HG03439 (cell line): ENCODE measurements around the gene PRR23B.

Source experiments
- ATAC-seq: cut with Tn5 transposase; IDR thresholded peaks from one replicate; pipeline ENCODE4 v1.9.1; 2021; ENCODE audit warnings: mild to moderate bottlenecking, moderate library complexity; ENCODE audit not compliant: unreplicated experiment

The PRR23B gene

GRCh38 chr3:138975351-138975750, 45.4 kb downstream of the PRR23B start:
- ATAC-seq: no peak

- no peak for ATAC-seq
Observed at GRCh38 chr3:138974462-138974861, 46.3 kb downstream of the PRR23B start.

GRCh38 chr3:138972941-138973340, 47.8 kb downstream of the PRR23B start:
- no peak for ATAC-seq

GRCh38 chr3:138971766-138972320, 48.9 kb downstream of the PRR23B start:
- ATAC-seq: no peak
